RWPE1 (cell line): Measurements from ENCODE around the gene WHRN.

ENCODE experiments used
- CTCF ChIA-PET: fragments of 350-600 bp; sonication (Branson Sonifier 250); formaldehyde crosslinking; extraction: SDS; loops from one replicate; lab custom pipeline; 2021; lab: Yijun Ruan, JAX
- POLR2A ChIA-PET: fragments of 400-600 bp; formaldehyde crosslinking; extraction: SDS; loops from one replicate; lab custom pipeline; 2020; ENCODE audit warnings: antibody characterized with exemption; ENCODE audit not compliant: low non-redundant PET; lab: Yijun Ruan, JAX
- DNase-seq: peaks from one replicate; pipeline ENCODE4 v3.0.0; 2012; ENCODE audit warnings: low spot score
- H3K27ac ChIP-seq: fragments of 450-650 bp; 2 replicates; pipeline ENCODE4 v1.5.1; 2017
- CTCF ChIP-seq: fragments of 450-650 bp; conservative IDR thresholded peaks from 2 replicates; pipeline ENCODE4 v1.5.1; 2017; ENCODE audit warnings: low read depth, mild to moderate bottlenecking

The WHRN gene

GRCh38 chr9:114434878-114435311, 70.4 kb downstream of the WHRN start:
- no peak overlapping the region for H3K27ac ChIP-seq
- CTCF ChIA-PET = interaction anchor here (0.5 to 2.2 kb wide), 25 partner anchors 8 to 448 kb away, joined by 3 to 11 read pairs (median 4); partner anchors contain the start of genes ATP6V1G1 and WHRN
- POLR2A ChIA-PET = no interaction called here
- DNase-seq = peak; percentile 91
- TF ChIP-seq CTCF = peak; percentile 87

GRCh38 chr9:114433720-114434255, 71.5 kb downstream of the WHRN start:
- H3K27ac ChIP-seq = no peak overlapping the region
- POLR2A ChIA-PET = no interaction called here
- DNase-seq = no peak
- CTCF ChIA-PET = interaction anchor here (0.5 to 2.2 kb wide), 12 partner anchors 9 to 365 kb away, joined by 3 to 11 read pairs (median 4); partner anchors contain the start of gene WHRN
- TF ChIP-seq CTCF = no peak

- DNase-seq = no peak
- ChIA-PET POLR2A (interaction anchor here (0.6 kb wide), 1 partner anchor 232 kb away, joined by 3 read pairs; no protein-coding TSS in a partner anchor), CTCF (interaction anchor here (0.5 to 2.2 kb wide), 6 partner anchors 12 to 220 kb away, joined by 3 to 11 read pairs (median 4); no protein-coding TSS in a partner anchor)
- H3K27ac ChIP-seq = no peak overlapping the region
- no peak for TF ChIP-seq CTCF
These were observed 72.2 kb downstream of the WHRN start for GRCh38 chr9:114433086-114433485.

DNA sequence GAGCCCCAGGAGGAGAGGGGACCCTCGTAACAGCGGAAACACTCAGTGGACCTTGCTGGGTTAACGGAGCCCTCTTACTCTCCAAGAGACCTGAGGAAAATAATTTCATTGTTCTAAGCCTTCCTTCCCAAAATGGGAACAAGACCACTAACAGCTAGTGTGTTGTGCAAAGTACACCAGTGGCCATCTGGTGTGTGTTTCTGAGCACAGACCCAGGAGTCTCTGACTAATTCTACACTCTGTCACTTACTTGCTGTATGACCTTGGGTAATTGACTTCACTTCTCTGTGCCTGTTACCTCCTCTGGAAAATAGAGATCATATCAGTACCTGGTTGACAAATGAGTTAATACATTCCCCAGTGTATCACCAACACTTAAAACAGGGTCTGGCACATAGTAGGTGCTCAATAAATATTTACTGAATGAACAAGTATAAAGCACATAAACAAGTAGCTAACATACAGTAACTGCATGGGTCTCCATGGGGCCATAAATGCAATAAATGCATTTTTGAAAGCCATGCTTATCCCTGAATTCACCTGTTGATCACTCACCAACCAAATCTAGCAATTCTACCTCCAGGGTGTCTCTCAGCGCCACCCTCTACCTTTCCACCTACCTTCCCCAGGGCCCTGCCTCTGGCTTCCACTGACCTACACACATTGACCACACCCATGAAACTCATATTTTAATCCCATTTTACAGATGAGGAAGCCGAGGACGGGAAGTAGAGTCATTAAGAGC, 72.8 kb downstream of the WHRN start:
- no peak for TF ChIP-seq CTCF
- no peak overlapping the region for H3K27ac ChIP-seq
- ChIA-PET CTCF (interaction anchor here (0.8 to 2.3 kb wide), 4 partner anchors 26 to 221 kb away, joined by 4 to 11 read pairs (median 7); no protein-coding TSS in a partner anchor), POLR2A (interaction anchor here (0.6 kb wide), 1 partner anchor 233 kb away, joined by 3 read pairs; no protein-coding TSS in a partner anchor)
- no peak for DNase-seq

- ChIA-PET CTCF (interaction anchor here (0.7 to 2.3 kb wide), 2 partner anchors 15 to 26 kb away, joined by 3 to 8 read pairs; no protein-coding TSS in a partner anchor), POLR2A (no interaction called here)
- no peak for TF ChIP-seq CTCF
These were observed 73.5 kb downstream of the WHRN start for GRCh38 chr9:114431770-114432169.

DNA sequence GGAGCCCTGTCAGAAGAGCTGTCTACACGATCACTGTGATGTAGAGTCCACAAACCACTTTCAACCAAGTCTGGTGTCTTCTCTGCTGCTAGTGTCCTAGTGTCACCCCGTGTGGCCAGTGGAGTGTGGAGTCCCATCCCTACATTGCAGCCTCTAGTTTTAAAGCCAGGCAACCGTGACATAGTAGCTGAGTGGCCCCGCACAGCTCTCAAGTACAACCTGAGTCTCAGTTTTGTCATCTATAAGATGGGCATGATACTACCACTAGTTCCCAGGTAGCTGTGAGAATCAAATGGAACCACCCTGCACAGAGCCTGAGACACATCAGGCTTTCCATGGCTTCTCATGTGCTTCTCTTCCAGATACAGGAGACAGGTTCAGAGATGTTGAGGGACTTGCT, 74.3 kb downstream of the WHRN start:
- CTCF ChIA-PET = interaction anchor here (1.8 to 2.3 kb wide), 2 partner anchors 25 to 223 kb away, joined by 5 to 8 read pairs; no protein-coding TSS in a partner anchor
- no peak overlapping the region for H3K27ac ChIP-seq
- POLR2A ChIA-PET = no interaction called here
- no peak for TF ChIP-seq CTCF
- no peak for DNase-seq

More at GRCh38 chr9:114431770-114432169, 73.5 kb downstream of the WHRN start:
- DNase-seq = no peak
- H3K27ac ChIP-seq = no peak overlapping the region
